NCI-H524 (cell line): ENCODE measurements around the gene EGR2.
"Not testable (repeated sequence)": the region's sequence is repeated elsewhere in the genome, so short reads cannot be mapped to it uniquely, and the experiment has no call there.

Source experiments
- DNase-seq, 2 experiments: peaks; one replicate each; lab custom pipeline; 2025; lab: John Stamatoyannopoulos, UW

The EGR2 gene

GRCh38 chr10:62795100-62795499 is 21.1 kb downstream of the EGR2 start:
- DNase-seq: no peak

DNA sequence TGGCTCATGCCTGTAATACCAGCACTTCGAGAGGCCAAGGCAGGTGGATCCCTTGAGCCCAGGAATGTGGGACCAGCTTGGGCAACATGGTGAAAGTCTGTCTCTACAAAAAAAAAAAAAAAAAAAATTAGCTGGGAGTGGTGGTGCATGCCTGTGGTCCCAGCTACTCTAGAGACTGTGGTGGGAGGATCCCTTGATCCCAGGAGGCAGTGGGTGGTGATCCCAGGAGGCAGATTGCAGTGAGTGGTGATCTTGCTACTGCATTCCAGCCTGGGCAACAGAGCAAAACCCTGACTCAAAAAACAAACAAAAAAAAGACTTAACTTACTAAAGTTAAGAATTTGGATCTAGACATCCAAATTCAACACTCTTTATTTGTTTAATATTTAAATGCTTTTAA is 21.9 kb downstream of the EGR2 start:
- no peak for DNase-seq

GRCh38 chr10:62792261-62792660 is 23.9 kb downstream of the EGR2 start:
- no peak for DNase-seq

DNA sequence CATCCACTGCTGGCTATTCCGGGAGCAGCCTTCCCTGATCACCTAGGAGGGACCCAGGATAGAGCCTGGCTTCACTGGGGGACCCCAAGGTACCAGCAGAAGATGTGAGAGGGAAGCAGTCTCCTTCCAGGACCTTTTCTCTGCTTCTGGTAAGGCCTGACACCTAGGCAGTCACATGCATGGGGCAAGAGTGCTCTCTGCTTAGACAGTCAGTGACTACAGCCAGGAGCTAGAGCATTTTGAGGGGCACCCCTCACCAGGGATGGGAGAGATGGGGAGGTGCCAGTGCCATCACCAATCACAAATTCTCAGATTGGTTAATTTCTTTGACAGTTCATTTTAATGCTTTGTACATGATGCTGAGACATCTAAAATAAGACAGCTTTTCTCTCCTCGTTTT is 25.6 kb downstream of the EGR2 start:
- no peak for DNase-seq

DNA sequence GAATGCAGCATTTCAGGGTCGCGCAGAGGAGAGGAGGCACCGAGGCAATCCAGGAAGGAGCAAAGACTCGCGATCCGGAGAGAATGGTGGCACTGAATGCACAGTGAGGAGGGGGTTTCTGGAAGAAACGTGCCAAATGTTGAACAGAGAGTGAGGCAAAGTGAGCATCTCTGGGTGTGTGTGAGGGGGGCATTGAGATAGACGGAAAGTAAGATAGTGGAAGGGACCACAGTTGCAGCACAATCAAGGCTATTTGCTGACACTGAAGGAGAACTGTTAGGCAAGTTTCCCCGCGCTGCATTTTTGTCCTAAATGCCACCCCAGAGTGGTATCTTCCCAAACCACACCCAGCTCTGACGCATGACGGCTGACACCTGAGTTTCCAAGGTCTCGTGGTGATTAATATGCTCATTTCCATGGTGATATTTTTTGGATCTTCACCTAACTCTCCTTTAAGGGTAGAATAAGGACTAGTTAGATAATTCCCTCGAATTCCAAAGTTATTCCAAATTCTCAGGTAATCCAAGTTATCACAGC is 26.1 kb downstream of the EGR2 start:
- no peak for DNase-seq

DNA sequence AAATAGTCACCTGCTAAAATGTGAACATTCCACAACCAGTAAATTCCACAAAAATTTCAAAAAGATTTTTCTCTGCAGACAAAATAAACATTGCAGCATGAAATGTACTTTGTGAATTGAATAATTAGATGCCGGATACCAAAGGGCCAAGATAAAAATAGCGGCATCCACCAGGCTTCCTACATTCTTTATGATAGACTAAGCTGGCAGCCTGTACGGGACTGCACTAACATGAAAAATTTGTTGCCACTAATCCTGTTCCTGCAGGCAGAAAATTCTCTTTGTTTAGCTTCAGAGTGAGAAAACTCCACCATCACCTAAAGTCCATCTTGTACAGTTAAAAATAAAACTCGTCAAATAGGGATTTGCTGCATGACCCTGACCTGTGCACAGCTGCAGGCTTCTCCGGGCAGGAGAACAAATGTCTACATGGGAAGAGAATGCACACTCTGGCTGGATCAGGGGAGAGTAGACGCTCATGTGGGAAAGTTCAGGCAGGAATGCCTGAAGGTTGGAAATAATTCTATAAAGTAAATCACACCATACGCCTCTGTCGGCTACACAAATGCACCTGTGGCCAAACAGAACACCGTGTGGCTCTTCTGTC is 27.2 kb downstream of the EGR2 start:
- no peak for DNase-seq

- DNase-seq: not testable (repeated sequence)
These were observed 27.9 kb downstream of the EGR2 start for GRCh38 chr10:62788285-62788684.

GRCh38 chr10:62784537-62784936 is 31.6 kb downstream of the EGR2 start:
- not testable (repeated sequence) for DNase-seq

- no peak for DNase-seq
These were observed 36.5 kb downstream of the EGR2 start for GRCh38 chr10:62779487-62780248.

DNA sequence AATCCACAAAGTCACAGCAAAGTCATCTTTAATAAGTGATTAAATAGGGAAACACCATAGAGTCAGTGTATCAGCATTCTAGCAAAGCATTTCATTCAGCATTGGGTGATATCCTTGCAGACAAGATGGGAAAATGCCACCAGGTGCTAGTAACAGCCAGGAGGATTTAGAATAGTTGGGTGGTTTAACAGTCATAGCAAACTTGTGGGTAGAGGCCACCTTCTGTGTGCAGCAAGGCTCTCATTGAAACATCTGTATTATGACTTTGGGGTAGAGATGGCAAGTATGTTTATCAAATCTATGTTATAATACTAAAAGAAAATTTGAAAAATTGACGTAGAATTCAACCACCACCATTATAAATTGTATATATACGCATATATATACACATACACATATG is 38.0 kb downstream of the EGR2 start:
- DNase-seq: no peak

DNA sequence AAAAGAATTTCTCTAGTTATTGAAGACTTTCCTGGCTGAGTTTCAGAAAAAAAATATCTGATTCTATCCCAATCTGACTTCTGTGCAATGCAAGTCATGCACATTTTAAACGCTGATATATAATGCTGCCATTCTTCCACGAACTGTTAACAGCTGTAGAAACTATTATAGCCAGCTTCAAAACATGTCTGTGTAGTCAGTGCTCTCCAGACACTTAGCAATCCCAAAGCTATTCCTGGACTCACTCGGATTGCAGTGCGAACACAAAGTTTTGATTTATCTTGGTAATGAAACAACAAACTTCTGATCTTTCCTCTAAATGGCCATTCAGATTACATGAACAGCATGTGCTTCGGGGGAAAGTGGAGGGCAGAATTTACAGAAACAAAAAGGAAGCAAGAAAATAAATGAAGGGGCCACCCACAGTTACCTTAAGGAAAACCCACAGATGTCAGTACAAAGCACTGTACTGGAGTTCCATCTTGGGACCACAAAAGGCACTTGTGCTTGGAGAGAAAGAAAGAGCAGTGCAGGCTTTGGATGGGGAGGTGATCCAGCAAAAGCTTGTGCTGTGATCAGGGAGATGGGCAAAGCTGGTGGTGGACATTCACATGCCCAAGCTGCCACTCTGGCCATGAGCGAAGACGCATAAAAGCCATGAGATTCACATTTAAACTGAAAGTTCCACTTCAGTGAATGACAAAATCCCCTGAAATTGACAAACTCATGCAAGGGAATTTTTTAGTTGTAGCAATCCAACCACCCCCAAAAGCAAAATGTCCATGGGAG is 43.8 kb downstream of the EGR2 start:
- no peak for DNase-seq

DNA sequence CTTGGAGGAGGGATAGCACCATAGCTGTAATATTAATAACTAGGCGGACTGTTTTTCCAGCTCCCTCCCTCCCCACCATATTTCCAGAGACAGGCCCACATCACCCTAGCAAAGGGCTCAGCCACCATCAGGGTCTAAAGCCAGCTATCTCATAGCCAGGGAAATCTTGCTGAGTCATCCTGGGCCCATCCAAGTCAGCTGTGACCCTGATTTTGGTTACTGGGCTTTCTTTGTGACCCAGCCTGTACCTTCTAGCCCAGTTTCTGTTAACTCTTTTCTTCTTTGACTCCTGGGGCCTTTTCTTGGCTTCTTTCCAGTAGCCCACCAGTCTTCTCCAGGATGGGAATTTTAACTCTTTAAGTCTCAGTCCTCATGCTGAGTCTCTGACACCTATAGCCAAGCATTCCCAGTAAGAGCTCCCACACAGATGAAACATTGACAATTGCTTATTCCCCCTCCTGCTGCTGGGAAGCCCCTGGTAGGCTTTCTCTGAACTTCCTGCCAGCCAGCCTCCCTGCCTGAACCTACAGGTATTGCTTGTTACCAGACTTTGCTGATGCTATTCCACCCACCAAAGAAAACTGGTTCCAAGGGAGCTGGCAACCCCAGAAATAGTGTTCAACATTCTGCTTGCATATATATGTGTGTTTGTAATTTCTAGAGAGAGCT is 46.5 kb downstream of the EGR2 start:
- no peak for DNase-seq

GRCh38 chr10:62766386-62766785 is 49.8 kb downstream of the EGR2 start:
- no peak for DNase-seq

- no peak for DNase-seq
These were observed 50.4 kb downstream of the EGR2 start for GRCh38 chr10:62765726-62766125.

DNA sequence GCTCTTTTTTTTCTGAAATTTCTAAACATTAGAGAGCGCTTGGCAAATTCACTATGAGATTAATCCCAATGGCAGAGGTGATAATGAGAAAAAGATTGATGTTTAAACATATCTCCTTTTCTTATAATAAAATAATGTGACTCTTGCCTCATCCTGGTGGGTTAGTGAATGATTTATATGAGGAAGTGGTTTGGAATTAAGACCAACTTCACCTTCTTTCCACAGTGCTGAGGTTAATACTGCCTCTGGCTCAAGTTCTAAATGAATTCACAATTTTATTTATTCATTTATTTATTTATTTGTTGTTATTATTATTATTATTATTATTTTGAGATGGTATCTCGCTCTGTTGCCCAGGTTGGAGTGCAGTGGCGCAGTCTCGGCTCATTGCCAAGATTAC is 52.2 kb downstream of the EGR2 start:
- no peak for DNase-seq

- no peak for DNase-seq
These were observed 53.0 kb downstream of the EGR2 start for GRCh38 chr10:62763155-62763554.
